HG03025 (cell line): ENCODE results near the gene TEDC1.

ENCODE experiments used
- ATAC-seq: cut with Tn5 transposase; IDR thresholded peaks from one replicate; pipeline ENCODE4 v1.9.1; 2021; ENCODE audit warnings: mild to moderate bottlenecking, moderate library complexity; ENCODE audit not compliant: unreplicated experiment, low FRiP score

Gene TEDC1

DNA sequence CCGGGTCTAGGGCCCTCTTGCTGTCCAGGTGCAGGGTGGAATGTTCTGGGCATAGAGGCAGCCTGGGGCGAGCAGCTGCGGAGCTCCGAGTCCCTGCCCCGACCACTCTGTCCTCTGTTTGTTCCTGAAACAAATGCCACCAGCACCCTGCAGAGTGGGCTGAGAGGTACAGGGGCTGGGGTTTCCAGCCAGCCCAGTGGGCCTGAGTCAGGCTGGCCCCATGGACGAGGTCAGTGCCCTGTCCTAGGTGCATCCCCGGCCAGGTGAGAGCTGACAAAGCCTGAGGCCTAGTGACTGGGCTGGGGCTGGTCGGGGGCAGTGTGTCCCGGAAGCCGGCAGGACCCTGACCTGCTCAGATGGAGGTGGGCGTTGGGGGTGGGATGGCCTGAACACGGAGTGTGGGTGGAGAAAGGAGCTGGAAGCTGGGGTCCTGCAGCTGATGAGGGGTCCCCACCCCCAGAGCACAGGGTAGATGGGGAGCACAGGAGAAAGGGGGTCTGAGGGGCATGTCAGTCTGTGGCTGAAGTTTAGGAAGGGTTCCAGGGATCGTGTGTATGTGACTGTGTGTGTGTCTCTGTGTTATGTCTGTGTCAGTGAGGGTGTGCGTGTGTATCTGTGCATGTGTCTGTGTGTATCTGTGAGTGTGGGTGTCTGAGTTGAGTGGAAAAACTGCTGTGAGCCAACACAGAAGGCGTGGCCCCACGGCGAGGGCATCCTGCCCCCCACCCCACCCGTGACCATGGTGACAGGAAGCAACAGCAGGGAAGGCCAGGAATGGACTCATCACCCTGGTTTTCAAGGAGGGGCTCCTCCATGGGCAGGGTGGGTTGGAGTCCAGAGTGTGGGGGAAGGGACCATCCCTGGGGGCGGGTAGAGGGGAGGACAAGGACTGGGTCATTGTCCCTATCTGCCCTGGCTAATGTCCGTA lies 6.7 kb upstream of the TEDC1 start:
- ATAC-seq = no peak

DNA sequence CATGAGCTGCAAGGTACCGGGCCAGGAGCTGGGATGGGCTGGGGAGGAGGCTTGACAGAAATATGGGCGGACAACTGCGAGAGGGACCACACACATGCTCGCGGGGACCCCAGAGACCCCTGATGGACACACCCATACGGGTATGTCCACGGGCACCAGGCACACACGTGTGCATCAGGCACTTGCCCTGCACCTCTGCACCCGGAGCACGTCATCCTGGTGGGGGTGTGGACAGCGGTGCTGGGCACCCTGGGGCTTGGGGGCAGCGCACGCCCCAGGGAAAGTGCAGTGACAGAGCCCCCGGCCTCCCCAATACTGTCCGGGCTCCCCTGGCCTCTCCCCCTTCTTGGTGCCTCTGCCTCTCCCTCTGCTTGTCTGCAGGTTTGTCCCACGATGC lies 6.1 kb upstream of the TEDC1 start:
- no peak for ATAC-seq

DNA sequence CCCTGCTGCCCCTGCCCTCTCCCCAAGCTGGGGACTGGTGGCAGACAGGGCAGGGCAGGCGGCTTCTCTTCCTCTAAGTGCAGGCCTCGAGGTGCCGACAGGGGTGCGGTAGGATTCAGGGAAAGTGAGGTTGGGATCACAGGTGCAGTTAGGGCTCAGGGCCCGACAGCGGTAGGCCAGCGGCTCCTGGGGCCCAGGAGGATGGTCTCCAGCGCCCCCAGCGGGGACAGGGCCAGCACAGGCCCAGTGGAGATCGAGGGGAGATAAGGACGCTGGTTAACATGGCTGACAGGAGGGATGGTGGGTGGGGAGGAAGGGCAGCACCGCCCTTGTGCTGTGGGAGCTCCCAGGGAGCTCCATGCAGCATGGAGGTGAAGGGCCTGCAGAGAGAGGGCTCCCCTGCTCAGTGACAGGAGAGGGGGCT lies 5.3 kb upstream of the TEDC1 start:
- ATAC-seq = no peak

DNA sequence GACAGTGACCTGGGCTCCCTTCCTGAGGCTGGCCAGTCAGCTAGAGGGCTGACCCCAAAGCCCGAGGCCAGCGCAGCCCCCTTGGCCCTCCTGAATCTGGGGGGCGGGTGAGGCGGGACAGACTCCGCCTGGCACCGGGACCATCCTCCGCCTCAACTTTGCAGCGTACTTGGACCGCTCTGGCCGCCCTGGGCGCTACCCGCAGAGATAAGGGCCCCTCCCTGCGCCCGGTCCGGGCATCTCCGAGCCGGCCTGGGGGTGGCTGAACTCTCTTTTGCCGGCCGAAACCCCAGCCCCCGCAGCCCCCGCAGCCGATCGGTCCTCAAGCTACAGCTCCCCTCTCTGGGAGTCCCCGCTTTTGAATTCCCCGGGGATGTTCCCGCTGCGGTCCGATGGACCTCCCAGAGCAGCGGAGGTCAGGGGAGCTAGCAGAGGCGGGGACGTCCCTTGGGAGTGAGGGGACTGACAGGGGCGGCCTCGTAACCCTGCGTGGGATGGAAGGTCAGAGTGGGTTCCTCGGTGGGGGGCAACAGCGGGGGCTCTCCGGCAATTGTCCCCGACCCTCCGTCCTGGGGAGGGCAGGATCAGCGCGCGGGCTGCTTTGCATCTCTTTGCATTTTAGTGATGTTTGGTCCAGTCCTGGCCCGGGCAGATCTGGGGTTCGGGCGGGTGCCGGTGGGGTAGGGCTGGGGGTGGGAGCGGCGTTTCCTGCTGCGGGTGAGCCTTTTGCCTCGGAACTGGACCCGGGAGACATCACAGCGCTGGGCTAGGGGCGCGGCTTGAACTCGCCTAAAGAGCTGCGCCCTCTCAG lies 4.7 kb upstream of the TEDC1 start, which contains the start of gene CRIP1:
Gene CRIP1, plus strand, starts transcription at position 724 of the 811 bp plus-strand sequence. CDS start 374 bp downstream, outside the sequence.
- no peak for ATAC-seq

DNA sequence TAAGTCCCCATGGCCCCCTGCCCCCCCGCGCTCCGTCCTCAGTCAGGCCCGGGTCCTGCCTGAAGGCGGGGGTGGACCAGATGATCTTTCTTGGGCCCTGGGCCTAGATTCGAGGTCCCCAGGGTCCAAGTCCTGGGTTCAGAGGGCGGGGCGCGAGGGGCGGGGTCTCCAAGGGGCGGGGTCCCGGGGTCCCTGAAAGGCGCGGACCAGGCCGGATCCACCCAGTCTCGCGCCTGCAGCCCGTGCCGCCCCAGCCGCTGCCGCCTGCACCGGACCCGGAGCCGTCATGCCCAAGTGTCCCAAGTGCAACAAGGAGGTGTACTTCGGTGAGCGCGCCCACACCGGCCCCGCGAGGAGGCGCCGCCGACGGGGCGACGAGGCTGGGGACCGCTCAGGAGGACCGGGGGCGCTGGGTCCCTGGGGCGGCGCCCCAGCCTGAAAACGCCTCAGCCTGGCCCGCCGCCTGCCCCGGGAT lies 4.0 kb upstream of the TEDC1 start:
- no peak for ATAC-seq

DNA sequence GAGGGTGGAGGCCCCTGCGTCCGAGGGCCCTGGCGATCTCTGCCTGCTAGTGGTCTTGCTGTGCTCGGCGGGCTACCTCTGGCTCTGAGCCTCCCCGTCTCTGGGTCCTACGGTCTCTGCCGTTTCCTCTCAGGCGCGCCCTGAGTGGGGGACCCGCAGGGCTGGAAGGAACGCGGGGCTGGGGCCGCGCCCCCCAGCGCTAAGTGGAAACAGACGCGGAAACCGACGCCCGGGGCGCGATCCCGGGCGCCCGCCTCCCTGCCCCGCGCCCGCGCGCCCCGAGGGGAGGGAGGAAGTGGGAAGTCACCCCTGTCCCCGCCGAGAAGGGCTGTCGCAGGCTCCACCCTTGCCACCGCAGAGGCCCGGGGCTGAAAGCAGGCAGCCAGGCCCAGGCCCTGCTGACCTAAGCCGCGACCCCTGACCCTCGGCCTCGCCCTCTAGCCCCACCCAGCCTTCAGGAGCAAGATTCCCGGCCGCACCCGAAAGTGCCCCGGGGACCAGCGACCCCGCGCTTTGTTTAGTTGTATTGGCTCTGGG lies 3.5 kb upstream of the TEDC1 start:
- ATAC-seq = no peak

DNA sequence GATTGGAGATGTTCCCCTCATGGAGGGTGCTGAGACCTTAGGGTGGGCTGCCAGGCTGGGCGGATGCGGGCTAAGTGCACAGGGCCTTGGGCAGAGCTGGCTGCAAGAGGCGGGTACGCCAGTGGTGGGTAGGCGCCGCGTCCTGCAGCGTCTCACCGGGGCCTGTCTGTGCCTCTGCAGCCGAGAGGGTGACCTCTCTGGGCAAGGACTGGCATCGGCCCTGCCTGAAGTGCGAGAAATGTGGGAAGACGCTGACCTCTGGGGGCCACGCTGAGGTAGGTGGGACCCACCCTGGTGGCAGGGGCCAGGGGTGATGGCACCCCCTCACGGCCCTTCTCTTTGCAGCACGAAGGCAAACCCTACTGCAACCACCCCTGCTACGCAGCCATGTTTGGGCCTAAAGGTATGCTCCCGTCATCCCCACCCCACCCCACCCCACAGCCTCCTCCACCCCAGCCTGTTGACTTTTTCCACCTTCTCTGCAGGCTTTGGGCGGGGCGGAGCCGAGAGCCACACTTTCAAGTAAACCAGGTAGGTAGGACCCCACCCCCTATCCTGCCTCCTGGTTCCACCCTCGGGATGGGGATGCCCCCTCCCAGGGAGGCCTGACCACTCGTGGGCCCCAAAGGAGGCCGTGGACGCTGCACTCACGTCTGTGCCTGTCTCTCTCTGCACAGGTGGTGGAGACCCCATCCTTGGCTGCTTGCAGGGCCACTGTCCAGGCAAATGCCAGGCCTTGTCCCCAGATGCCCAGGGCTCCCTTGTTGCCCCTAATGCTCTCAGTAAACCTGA lies 2.9 kb upstream of the TEDC1 start:
- no peak for ATAC-seq

DNA sequence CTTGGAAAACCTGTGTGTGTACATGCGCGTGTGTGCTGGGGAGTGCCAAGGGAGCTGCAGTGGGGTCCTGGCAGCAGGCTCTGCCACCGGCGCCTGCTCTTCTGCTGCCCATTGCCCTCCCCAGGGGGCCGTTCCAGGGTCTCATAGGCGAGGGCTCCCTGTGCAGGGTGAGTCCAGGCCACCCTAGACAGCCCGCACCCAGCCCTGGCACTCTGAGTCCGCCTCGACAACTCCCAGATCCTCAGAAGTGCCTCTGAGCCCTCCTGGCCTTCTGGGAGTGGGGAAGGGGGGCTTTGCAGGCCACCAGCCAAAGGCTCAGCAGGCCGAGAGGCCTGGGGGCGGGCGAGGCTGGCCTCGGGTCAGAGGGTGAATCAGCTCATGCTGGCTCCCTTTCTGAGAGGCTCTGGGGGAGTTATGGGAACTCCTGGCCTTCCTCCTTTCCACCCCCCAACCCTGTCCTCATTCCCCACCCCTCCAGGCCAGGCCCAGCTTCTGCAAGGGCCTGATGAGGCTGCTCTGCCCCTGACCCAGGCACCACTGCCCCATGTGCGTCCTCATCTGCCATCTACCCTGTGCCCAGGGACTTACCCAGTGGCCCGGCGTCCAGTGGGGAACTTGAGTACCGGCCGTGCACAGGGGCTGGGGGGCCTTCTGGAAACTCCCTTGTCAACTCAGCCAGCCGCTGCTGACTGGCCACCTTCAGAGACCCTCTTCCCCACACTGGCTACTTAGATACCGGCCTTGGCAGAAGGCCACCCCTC lies 2.1 kb upstream of the TEDC1 start:
- ATAC-seq = no peak

DNA sequence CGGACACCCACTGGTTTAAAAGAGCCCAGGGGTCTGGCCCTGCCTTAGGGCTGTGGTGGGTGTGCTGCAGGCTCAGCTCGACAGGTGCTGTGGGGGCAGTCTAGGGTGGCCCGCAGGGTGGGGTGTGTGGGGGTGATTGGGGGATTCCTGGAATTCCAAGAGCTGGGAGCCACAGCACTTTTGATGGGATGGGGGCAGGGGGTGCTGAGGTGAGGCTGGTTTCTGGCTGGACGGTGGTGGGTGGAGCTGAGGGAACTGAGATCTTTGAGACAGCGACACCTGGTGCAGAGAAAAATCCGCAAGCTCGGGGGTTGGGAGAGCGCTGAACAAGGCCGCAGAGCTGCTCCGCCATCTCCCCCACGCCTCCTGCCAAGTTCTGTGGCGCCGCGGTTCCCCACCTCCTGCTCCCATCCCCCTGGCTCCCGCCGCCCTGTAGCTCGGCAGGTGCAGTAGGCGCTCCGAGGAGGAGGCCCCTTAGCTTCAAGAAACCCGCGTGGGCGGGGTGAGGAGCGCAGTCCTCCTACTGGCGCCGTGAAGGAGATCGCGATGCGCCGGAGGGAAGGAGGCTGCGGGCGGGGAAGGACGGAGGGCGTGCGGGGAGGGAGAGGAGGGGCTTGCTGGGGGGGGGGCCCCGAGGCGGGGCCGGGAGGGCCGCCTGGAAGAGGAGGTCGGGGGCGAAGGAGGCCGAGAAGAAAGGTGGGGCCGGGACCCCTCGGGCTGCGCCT lies 1.3 kb upstream of the TEDC1 start:
- ATAC-seq = no peak

DNA sequence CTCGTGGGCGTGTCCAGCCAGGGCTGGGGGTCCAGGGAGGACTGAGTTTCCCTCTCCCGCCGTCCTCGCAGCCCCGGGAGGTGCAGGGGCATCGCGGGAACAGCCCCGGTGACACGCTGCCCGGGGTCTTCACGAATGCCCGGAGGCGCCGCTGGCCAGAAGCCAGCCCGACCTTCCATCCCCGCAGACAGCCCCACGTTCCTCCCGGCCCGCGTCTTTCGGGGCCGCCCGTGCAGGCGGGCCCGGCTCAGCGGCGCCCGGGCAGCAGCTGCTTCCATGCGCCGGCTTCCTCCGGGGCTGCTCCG lies 827 bp upstream of the TEDC1 start:
- ATAC-seq = no peak

DNA sequence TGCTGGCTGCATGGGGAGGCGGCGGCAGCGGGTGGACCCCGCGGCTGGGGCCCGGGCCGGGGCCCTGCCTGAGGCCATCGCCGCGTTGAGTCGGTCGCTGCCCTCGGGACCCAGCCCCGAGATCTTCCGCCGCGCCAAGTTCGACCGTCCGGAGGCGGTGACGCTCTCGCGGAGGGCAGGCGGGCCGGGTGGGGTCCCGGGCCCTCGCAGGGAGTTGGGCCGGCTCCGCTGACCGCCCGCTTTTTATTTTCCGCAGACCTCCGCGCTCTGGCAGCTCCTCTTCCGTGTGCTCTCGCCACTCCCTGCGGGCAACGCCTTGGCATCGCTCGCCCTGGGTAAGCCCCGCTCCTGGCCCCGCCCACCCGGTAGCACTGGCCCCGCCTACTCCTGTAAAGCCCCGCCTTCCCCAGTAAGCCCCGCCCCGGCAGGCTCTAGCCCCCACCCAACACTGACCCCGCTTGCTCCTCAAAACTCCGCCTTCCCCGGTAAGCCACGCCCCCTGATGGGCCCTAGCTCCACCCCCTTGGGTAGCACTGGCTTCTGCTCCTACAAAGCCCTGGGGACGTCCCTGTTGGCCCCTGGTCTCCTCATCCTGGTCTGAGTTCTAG lies 424 bp downstream of the TEDC1 start:
- ATAC-seq = no peak

DNA sequence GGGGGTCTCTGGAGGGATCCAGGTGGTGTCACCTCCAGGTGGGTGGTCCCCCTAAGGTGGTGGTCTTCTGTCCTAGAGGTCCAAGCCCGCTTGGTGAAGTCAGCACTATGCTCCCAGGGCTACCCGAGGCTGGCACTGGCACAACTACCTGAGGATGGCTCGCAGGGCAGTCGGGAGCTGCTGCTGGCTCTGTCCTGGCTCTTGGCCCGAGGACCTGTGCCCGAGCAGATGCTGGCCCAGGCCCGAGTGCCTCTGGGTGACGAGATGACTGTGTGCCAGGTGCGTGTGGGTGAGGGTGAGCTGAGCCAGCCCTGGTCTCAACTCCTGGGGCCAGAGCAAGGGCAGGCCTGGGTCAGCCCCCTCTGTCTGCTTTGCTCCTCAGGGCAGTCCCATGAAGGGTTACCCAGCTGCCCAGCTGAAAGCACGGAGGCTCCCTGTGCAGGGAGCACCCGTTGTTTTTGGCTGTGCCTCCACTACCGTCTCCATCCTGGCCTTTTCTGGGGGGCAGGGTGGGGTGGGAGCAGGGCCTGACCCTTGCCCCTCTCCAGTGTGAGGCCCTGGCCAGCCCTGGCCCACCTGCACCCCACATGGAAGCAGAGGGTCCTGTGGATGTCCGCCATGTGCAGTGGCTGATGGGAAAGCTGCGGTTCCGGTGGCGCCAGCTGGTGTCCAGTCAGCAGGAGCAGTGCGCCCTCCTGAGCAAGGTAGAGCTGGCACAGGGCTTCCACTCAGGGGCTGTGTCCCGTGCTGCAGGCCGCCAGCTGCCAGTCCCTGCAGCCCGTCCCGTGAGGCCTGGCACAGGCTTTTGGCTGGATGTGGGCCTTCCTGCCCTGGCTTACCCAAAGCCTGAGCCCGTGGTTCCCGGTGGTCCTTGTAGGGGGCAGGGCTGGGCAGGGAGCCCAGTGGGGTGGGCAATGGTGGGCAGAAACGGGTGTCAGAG lies 1.3 kb downstream of the TEDC1 start:
- no peak for ATAC-seq

DNA sequence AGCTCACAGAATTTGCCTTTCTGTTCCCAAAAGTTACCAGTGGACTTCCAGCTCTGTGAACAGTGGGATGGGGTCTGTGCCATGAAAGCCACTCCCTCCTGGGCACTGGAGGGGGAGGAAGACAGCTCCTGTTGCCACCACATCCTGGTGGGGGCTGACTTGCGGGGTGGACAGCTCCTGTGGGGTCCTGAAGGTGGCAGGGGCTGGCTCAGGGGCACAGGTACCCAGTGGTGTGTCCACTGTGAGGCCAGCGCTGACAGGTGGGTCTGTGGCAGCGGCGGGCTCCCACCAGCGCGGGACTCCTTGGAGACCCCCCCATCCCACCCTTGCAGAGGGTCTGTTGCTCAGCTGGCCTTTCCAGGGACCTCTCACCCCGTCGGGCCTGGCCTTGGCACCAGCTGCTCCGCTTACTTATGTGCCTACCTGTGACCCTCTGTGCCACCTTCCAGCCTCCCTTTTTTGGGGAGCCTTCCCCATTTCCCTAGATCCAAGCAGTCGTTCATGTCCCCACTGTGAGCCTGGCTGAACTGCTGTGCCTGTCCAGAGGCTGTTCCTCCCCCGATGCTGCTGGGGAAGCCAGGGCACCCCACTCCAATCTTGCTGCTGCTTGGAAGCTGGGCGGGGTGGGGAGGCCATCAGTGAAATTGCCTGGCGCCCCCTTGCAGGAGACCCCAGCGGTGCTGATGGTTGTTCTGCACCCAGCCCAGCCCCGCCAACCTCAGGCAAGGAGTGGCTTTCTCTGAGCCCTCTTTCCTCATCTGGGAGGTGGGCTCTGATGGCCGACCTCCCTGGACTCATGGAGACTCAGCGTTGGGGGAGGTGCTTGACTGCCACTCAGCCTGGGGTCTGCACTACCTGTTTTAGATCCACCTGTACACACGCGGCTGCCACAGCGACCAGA lies 2.2 kb downstream of the TEDC1 start:
- ATAC-seq = no peak

DNA sequence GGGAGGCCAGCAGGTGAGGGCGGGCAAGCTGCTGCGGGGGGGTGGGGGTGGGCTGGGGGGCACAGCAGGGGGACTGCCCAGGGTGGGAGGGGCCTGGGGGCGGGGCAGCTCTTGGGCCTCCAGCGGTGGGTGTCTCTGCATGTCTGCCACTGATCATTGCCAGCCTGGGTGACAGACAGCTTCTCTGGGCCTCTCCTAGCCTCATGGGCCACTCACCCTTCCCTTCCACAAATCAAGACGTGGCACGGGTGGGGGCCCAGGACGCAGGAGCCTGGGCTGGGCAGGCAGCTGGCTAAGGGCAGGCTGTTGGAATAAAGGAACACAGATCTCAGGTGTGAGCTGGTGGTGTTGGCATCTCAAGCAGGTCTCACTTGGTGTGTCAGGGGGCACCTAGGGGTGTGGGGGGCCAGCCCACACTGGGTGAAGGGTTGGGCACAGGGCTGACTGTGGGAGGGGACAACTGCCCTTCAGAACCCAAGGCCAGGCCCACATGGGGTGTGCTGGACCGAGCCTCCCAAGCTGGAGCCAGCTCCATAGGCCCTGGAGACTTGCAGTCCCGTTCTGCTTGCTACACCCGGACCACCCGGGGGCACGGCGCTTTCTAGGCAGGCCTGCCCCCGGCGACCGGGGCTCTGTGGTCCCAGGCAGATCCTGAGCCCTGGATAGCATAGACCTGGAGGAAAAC lies 3.0 kb downstream of the TEDC1 start:
- no peak for ATAC-seq

DNA sequence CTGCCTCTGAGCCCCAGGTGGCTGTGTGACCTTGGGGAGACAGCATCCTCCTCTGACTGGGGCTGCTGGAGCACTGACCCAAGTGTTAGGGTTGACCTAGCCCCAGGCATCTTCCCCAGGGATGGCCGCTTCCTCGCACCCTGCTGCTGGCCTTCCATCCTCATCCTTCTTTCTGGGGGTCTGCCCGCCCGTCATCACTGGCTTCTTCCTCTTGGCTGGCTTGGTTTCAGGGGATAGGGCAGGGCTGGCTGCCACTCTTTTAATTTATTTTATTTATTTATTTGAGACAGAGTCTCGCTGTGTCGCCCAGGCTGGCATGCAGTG lies 3.5 kb downstream of the TEDC1 start:
- no peak for ATAC-seq
